Stomach (tissue), 4 donors: ENCODE data around the gene DDAH1.

Experiments
- POLR2A ChIP-seq, 4 donors: fragments of 450-650 bp; IDR thresholded peaks; one replicate each; pipeline ENCODE4 v1.6.1; 2016; ENCODE audit warnings: antibody characterized with exemption in 4 of 4, control low read depth in 2 of 4, mild to moderate bottlenecking in 1 of 4, moderate library complexity in 1 of 4
- TF ChIP-seq, protein P1 (sequence below), 7 experiments: fragments of 450-650 bp in 4 of 7; fragments of 200-600 bp in 3 of 7; sonication (generic) in 3 of 7; IDR thresholded peaks; one replicate each; pipeline ENCODE4 v1.5.1; 2016 to 2019; ENCODE audit warnings: antibody characterized with exemption in 7 of 7, control low read depth in 2 of 7, mild to moderate bottlenecking in 1 of 7

DNA sequence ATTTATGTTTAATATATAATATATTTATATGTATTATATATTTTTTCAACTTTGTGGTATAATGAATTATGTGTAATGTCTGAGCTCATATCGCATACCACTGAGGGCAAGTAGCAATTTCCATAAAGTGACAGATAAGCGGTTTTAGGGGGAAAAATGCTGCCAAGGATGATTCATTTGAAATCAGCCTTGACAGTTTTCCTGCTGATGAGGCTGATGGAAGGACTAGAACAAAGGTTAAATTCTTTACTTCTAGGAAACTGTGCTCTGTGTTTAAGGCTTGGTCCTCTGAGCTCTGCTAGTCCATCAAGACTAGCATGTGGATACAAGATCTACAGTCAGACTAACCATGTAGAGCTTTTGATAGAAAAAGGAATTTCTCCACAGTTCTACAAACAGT lies 19.3 kb upstream of the DDAH1 start:
- TF ChIP-seq POLR2A (IDR thresholded peaks at IDR 0.05): no peak
- TF ChIP-seq, protein P1, sequence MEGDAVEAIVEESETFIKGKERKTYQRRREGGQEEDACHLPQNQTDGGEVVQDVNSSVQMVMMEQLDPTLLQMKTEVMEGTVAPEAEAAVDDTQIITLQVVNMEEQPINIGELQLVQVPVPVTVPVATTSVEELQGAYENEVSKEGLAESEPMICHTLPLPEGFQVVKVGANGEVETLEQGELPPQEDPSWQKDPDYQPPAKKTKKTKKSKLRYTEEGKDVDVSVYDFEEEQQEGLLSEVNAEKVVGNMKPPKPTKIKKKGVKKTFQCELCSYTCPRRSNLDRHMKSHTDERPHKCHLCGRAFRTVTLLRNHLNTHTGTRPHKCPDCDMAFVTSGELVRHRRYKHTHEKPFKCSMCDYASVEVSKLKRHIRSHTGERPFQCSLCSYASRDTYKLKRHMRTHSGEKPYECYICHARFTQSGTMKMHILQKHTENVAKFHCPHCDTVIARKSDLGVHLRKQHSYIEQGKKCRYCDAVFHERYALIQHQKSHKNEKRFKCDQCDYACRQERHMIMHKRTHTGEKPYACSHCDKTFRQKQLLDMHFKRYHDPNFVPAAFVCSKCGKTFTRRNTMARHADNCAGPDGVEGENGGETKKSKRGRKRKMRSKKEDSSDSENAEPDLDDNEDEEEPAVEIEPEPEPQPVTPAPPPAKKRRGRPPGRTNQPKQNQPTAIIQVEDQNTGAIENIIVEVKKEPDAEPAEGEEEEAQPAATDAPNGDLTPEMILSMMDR (IDR thresholded peaks at IDR 0.05): no peak
